IMR-90 (cell line): ENCODE data around the gene CCT5. TPM values are rescaled to one million over a fixed set of nuclear protein-coding genes. Genes with fewer than 3 reads are reported as not detected.

Experiments used
- ATAC-seq: fragments of 200-7000 bp; cut with Tn5 transposase; 2 replicates; pipeline ENCODE4 v1.9.1; 2020; ENCODE audit warnings: low read depth, mild to moderate bottlenecking, moderate library complexity
- BruUV-seq: library from RNA; stranded (reverse); fragments of 400-500 nt; replicated peaks from 2 replicates; lab custom pipeline; 2021; lab: Mats Ljungman, UMichigan
- CTCF ChIA-PET: fragments of 300-600 bp; formaldehyde crosslinking; extraction: SDS; loops from one replicate; lab custom pipeline; 2021; ENCODE audit warnings: antibody characterized with exemption; lab: Yijun Ruan, JAX
- POLR2A ChIA-PET: fragments of 300-600 bp; sonication (Branson Sonifier 250); formaldehyde crosslinking; loops from one replicate; lab custom pipeline; 2022; ENCODE audit warnings: antibody characterized with exemption; ENCODE audit not compliant: unreplicated experiment; lab: Charles Lee
- DNase-seq: peaks from one replicate; pipeline ENCODE4 v3.0.0; 2013
- H2AFZ ChIP-seq: replicated peaks from 2 replicates; pipeline ENCODE3; 2013; ENCODE audit warnings: low read length, mild to moderate bottlenecking; ENCODE audit not compliant: poor library complexity
- H2AK5ac ChIP-seq: 2 replicates; pipeline ENCODE4 v1.6.1; 2013; ENCODE audit warnings: low read depth, low read length, inconsistent platforms
- H2AK9ac ChIP-seq: replicated peaks from 2 replicates; pipeline ENCODE3; 2013; ENCODE audit warnings: mild to moderate bottlenecking, low read depth, low read length, moderate library complexity; ENCODE audit not compliant: poor library complexity
- H2BK120ac ChIP-seq: 2 replicates; pipeline ENCODE4 v1.6.1; 2013; ENCODE audit warnings: low read depth, low read length, inconsistent platforms
- H2BK15ac ChIP-seq: 3 replicates; pipeline ENCODE4 v1.6.1; 2013; ENCODE audit warnings: low read depth, low read length, inconsistent platforms
- H2BK20ac ChIP-seq: 2 replicates; pipeline ENCODE4 v1.6.1; 2013; ENCODE audit warnings: low read depth, mild to moderate bottlenecking, inconsistent platforms, low read length, moderate library complexity
- H2BK5ac ChIP-seq: 2 replicates; pipeline ENCODE4 v1.6.1; 2013; ENCODE audit warnings: mild to moderate bottlenecking, low read depth, low read length, inconsistent platforms; ENCODE audit not compliant: poor library complexity, severe bottlenecking
- H3K14ac ChIP-seq: replicated peaks from 2 replicates; pipeline ENCODE4 v1.6.1; 2013; ENCODE audit warnings: low read depth, low read length, inconsistent platforms
- H3K18ac ChIP-seq: 2 replicates; pipeline ENCODE4 v1.6.1; 2013; ENCODE audit warnings: low read depth, low read length, control low read depth
- H3K23ac ChIP-seq: 2 replicates; pipeline ENCODE4 v1.6.1; 2013; ENCODE audit warnings: low read depth, low read length, inconsistent platforms
- H3K27ac ChIP-seq: 2 replicates; pipeline ENCODE4 v1.5.1; 2013; ENCODE audit warnings: mild to moderate bottlenecking, control low read depth, low read length; ENCODE audit not compliant: insufficient read depth
- H3K27me3 ChIP-seq: 2 replicates; pipeline ENCODE4 v1.6.1; 2013; ENCODE audit warnings: low read length; ENCODE audit not compliant: control insufficient read depth, insufficient read depth
- H3K36me3 ChIP-seq: 2 replicates; pipeline ENCODE4 v1.6.1; 2013; ENCODE audit warnings: low read length, mixed read lengths; ENCODE audit not compliant: control insufficient read depth, insufficient read depth
- H3K4ac ChIP-seq: 2 replicates; pipeline ENCODE4 v1.6.1; 2013; ENCODE audit warnings: low read depth, low read length, inconsistent platforms
- H3K4me1 ChIP-seq: 2 replicates; pipeline ENCODE4 v1.6.1; 2013; ENCODE audit warnings: low read length, mixed read lengths; ENCODE audit not compliant: control insufficient read depth, insufficient read depth
- H3K4me2 ChIP-seq: 2 replicates; pipeline ENCODE4 v1.6.1; 2013; ENCODE audit warnings: low read depth, mild to moderate bottlenecking, control low read depth, low read length, moderate library complexity
- H3K4me3 ChIP-seq: 2 replicates; pipeline ENCODE4 v1.5.1; 2013; ENCODE audit warnings: low read depth, mild to moderate bottlenecking, control low read depth, low read length, moderate library complexity; ENCODE audit not compliant: insufficient read depth
- H3K56ac ChIP-seq: 2 replicates; pipeline ENCODE4 v1.6.1; 2013; ENCODE audit warnings: low read length, inconsistent platforms; ENCODE audit not compliant: insufficient read depth; ENCODE audit errors: extremely low read depth
- H3K79me1 ChIP-seq, 2 experiments: 2 replicates each; pipeline ENCODE4 v1.6.1; 2013; ENCODE audit warnings: low read length in 2 of 2, inconsistent platforms in 1 of 2, low read depth in 1 of 2
- H3K9ac ChIP-seq: 2 replicates; pipeline ENCODE4 v1.6.1; 2013; ENCODE audit warnings: low read depth, low read length, control low read depth
- H3K9me1 ChIP-seq: 2 replicates; pipeline ENCODE4 v1.6.1; 2013; ENCODE audit warnings: low read length, inconsistent platforms; ENCODE audit not compliant: insufficient read depth
- H3K9me3 ChIP-seq: 2 replicates; pipeline ENCODE4 v1.6.1; 2013; ENCODE audit warnings: low read length; ENCODE audit not compliant: control insufficient read depth, insufficient read depth
- H4K20me1 ChIP-seq: 2 replicates; pipeline ENCODE4 v1.6.1; 2013; ENCODE audit warnings: low read length, inconsistent platforms; ENCODE audit not compliant: insufficient read depth
- H4K5ac ChIP-seq: 2 replicates; pipeline ENCODE4 v1.6.1; 2013; ENCODE audit warnings: mild to moderate bottlenecking, low read depth, low read length, control low read depth
- H4K8ac ChIP-seq, 2 experiments: 2 replicates each; pipeline ENCODE4 v1.6.1; 2013; ENCODE audit warnings: low read depth in 2 of 2, low read length in 2 of 2, control low read depth in 1 of 2, inconsistent platforms in 1 of 2
- H4K91ac ChIP-seq: 2 replicates; pipeline ENCODE4 v1.6.1; 2013; ENCODE audit warnings: low read depth, low read length, inconsistent platforms; ENCODE audit not compliant: insufficient read depth
- BHLHE40 ChIP-seq: fragments of 150-350 bp; IDR thresholded peaks from 2 replicates; pipeline ENCODE4 v1.6.1; 2016; ENCODE audit warnings: mild to moderate bottlenecking, low read depth, low read length
- CEBPB ChIP-seq: IDR thresholded peaks from 2 replicates; pipeline ENCODE4 v1.6.1; 2012; ENCODE audit warnings: low read depth, low read length, improper control_type of control experiment
- CHD1 ChIP-seq: IDR thresholded peaks from 2 replicates; pipeline ENCODE4 v1.6.1; 2012; ENCODE audit warnings: low read depth, low read length, improper control_type of control experiment
- FOS ChIP-seq: fragments of 150-350 bp; IDR thresholded peaks from 2 replicates; pipeline ENCODE4 v1.6.1; 2016; ENCODE audit warnings: low read depth, low read length
- MAFK ChIP-seq: IDR thresholded peaks from 2 replicates; pipeline ENCODE4 v1.6.1; 2012; ENCODE audit warnings: low read depth, low read length, improper control_type of control experiment
- MAZ ChIP-seq: IDR thresholded peaks from 2 replicates; pipeline ENCODE4 v1.6.1; 2012; ENCODE audit warnings: low read depth, mild to moderate bottlenecking, low read length, improper control_type of control experiment, moderate library complexity, borderline replicate concordance
- MXI1 ChIP-seq: IDR thresholded peaks from 2 replicates; pipeline ENCODE4 v1.6.1; 2012; ENCODE audit warnings: low read depth, mild to moderate bottlenecking, low read length, moderate library complexity, borderline replicate concordance
- NFE2L2 ChIP-seq: fragments of 150-350 bp; IDR thresholded peaks from 2 replicates; pipeline ENCODE4 v1.6.1; 2016; ENCODE audit warnings: low read depth, mild to moderate bottlenecking, low read length
- POLR2A ChIP-seq: IDR thresholded peaks from 2 replicates; pipeline ENCODE4 v1.6.1; 2012; ENCODE audit warnings: mild to moderate bottlenecking, low read depth, low read length
- RAD21 ChIP-seq: IDR thresholded peaks from 2 replicates; pipeline ENCODE4 v1.6.1; 2012; ENCODE audit warnings: low read length, improper control_type of control experiment
- RCOR1 ChIP-seq: IDR thresholded peaks from 2 replicates; pipeline ENCODE4 v1.6.1; 2012; ENCODE audit warnings: mild to moderate bottlenecking, low read length, improper control_type of control experiment; ENCODE audit not compliant: insufficient replicate concordance
- RFX5 ChIP-seq: IDR thresholded peaks from 2 replicates; pipeline ENCODE4 v1.8.0; 2012; ENCODE audit warnings: low read depth, mild to moderate bottlenecking, low read length, moderate library complexity
- SMC3 ChIP-seq: fragments of 150-350 bp; IDR thresholded peaks from 2 replicates; pipeline ENCODE4 v1.6.1; 2016; ENCODE audit warnings: low read depth, mild to moderate bottlenecking, antibody characterized with exemption, low read length, moderate library complexity
- WGBS, 2 experiments: methylation state at CpG; one replicate each; pipeline versions ENCODE4 v1.1.5 to v1.1.7; 2013; ENCODE audit warnings: missing lambda C conversion rate in 2 of 2; ENCODE audit not compliant: insufficient read length in 1 of 2; ENCODE audit errors: extremely low coverage in 2 of 2; 5-methylcytosine and 5-hydroxymethylcytosine counted together
- dilution Hi-C: fragments of 300-500 bp; cut with HindIII; formaldehyde crosslinking; loops from one replicate; pipeline ENCODE4 v1.14.3; 2018; ENCODE audit warnings: low sequenced_read_pairs; ENCODE audit not compliant: unreplicated experiment
- in situ Hi-C: fragments of 300-500 bp; cut with MboI; formaldehyde crosslinking; loops from 3 replicates; pipeline ENCODE4 v1.14.3; 2019; ENCODE audit warnings: low sequenced_read_pairs, inconsistent platforms, mixed read lengths
- intact Hi-C: fragments of 100-400 bp; cut with micrococcal nuclease; formaldehyde crosslinking; loops from 2 replicates; pipeline ENCODE4 v1.10.0; 2022
- polyA plus RNA-seq, 3 experiments: library from polyadenylated mRNA; depleted of rRNA; stranded (reverse); fragments of >200 nt; gene quantifications; 2 replicates each; pipeline ENCODE4 v1.2.3, GENCODE V29; 2012; ENCODE audit warnings: low replicate concordance in 1 of 3
- total RNA-seq: library from RNA; depleted of rRNA; stranded (reverse); fragments of >200 nt; gene quantifications from 2 replicates; pipeline ENCODE4 v1.2.3, GENCODE V29; 2012
- TF ChIP-seq, protein P1 (sequence below): conservative IDR thresholded peaks from 2 replicates; pipeline ENCODE4 v1.5.1; 2012; ENCODE audit warnings: mild to moderate bottlenecking, low read depth, low read length, improper control_type of control experiment
- TF ChIP-seq, protein P2 (sequence below): fragments of 150-350 bp; IDR thresholded peaks from 2 replicates; pipeline ENCODE4 v1.6.1; 2016; ENCODE audit warnings: low read depth, mild to moderate bottlenecking, low read length, moderate library complexity, borderline replicate concordance
- TF ChIP-seq, protein P3 (sequence below): fragments of 150-350 bp; IDR thresholded peaks from 2 replicates; pipeline ENCODE4 v1.6.1; 2017; ENCODE audit warnings: mild to moderate bottlenecking, antibody characterized with exemption, low read length, low read depth

The CCT5 gene
- total and polyA plus RNA-seq, 2 of the 4 experiments (the other 2 are of a cell fraction), result 358 to 481 TPM

DNA sequence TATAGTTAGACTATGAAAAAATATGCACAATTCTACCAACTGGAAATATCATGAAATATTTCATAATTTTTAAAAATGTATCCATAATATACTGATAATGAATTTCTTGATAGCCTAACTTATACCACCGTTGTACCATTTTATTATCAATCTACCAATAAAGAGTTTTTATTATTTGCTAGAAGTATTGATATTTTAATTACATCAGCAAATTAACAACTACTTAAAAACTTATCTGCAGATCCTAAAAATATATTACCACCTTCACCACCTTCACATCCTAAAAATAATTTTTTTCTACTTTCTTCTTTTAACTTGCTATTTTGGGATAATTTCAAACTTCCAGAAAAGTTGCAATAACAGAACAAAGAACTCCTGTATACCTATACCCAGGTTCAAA is 21.8 kb upstream of the CCT5 start:
- Histone ChIP-seq H4K5ac (no peak overlapping the region), H2AK5ac (no peak overlapping the region), H2BK120ac (no peak overlapping the region; the same call in 1 of the 2 replicates), H3K36me3 (no peaks in the 10 kb centered on the region), H3K4me2 (no peak overlapping the region), H3K27me3 (no peaks in the 10 kb centered on the region), H4K20me1 (no peaks in the 10 kb centered on the region), H3K4ac (no peak overlapping the region), H3K9me3 (peaks cover 1% of the 10 kb centered on the region; the same call in 1 of the 2 replicates), H3K27ac (no peak overlapping the region), H2BK20ac (no peak overlapping the region), H2BK5ac (no peak overlapping the region), H3K14ac (no peak overlapping the region), H3K56ac (no peak overlapping the region), H3K4me3 (no peak overlapping the region), H2AK9ac (no peak overlapping the region), H2BK15ac (no peak overlapping the region), H2AFZ (no peak overlapping the region), H4K8ac (no peak overlapping the region), H3K23ac (no peak overlapping the region), H3K18ac (no peak overlapping the region), H3K79me1 (peaks cover 12 to 19% of the 10 kb centered on the region in 2 experiments; a peak in 3 of 4 replicates), H3K4me1 (peaks cover 13% of the 10 kb centered on the region), H3K9me1 (peaks cover 17% of the 10 kb centered on the region), H4K91ac (no peak overlapping the region), H3K9ac (no peak overlapping the region)
- TF ChIP-seq FOS (no peak), RAD21 (no peak), NFE2L2 (no peak), BHLHE40 (no peak), CEBPB (no peak), RCOR1 (no peak), MAFK (no peak), MAZ (no peak), POLR2A (no peak), MXI1 (no peak), CHD1 (no peak), RFX5 (no peak), SMC3 (no peak)
- TF ChIP-seq, protein P1, sequence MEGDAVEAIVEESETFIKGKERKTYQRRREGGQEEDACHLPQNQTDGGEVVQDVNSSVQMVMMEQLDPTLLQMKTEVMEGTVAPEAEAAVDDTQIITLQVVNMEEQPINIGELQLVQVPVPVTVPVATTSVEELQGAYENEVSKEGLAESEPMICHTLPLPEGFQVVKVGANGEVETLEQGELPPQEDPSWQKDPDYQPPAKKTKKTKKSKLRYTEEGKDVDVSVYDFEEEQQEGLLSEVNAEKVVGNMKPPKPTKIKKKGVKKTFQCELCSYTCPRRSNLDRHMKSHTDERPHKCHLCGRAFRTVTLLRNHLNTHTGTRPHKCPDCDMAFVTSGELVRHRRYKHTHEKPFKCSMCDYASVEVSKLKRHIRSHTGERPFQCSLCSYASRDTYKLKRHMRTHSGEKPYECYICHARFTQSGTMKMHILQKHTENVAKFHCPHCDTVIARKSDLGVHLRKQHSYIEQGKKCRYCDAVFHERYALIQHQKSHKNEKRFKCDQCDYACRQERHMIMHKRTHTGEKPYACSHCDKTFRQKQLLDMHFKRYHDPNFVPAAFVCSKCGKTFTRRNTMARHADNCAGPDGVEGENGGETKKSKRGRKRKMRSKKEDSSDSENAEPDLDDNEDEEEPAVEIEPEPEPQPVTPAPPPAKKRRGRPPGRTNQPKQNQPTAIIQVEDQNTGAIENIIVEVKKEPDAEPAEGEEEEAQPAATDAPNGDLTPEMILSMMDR, result no peak
- TF ChIP-seq, protein P2, sequence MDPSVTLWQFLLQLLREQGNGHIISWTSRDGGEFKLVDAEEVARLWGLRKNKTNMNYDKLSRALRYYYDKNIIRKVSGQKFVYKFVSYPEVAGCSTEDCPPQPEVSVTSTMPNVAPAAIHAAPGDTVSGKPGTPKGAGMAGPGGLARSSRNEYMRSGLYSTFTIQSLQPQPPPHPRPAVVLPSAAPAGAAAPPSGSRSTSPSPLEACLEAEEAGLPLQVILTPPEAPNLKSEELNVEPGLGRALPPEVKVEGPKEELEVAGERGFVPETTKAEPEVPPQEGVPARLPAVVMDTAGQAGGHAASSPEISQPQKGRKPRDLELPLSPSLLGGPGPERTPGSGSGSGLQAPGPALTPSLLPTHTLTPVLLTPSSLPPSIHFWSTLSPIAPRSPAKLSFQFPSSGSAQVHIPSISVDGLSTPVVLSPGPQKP, result no peak
- TF ChIP-seq, protein P3, sequence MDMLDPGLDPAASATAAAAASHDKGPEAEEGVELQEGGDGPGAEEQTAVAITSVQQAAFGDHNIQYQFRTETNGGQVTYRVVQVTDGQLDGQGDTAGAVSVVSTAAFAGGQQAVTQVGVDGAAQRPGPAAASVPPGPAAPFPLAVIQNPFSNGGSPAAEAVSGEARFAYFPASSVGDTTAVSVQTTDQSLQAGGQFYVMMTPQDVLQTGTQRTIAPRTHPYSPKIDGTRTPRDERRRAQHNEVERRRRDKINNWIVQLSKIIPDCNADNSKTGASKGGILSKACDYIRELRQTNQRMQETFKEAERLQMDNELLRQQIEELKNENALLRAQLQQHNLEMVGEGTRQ, result no peak
- in situ Hi-C loops, result loop anchor here (10.0 kb wide), 1 partner anchor 673 kb away; no protein-coding TSS in a partner anchor
- ChIA-PET POLR2A (no interaction called here), CTCF (no interaction called here)
- no TSS peak for BruUV-seq
- dilution Hi-C loops, result no loop called here
- DNase-seq, result no peak
- intact Hi-C loops, result no loop called here
- no CpG with 5 or more reads among the region's 1 CpG for WGBS, 2 experiments
- no peak for ATAC-seq
